Lower leg skin (tissue), 3 donors: ENCODE measurements around the gene AMPD3.

Experiments
- POLR2A ChIP-seq, 2 donors: fragments of 450-650 bp; IDR thresholded peaks; one replicate each; pipeline ENCODE4 v1.6.1; 2016 to 2017; ENCODE audit warnings: antibody characterized with exemption in 2 of 2, mild to moderate bottlenecking in 1 of 2, moderate library complexity in 1 of 2
- TF ChIP-seq, protein P1 (sequence below), 3 donors: fragments of 450-650 bp; IDR thresholded peaks; one replicate each; pipeline ENCODE4 v1.5.1; 2016; ENCODE audit warnings: antibody characterized with exemption in 3 of 3, mild to moderate bottlenecking in 3 of 3, moderate library complexity in 2 of 3

DNA sequence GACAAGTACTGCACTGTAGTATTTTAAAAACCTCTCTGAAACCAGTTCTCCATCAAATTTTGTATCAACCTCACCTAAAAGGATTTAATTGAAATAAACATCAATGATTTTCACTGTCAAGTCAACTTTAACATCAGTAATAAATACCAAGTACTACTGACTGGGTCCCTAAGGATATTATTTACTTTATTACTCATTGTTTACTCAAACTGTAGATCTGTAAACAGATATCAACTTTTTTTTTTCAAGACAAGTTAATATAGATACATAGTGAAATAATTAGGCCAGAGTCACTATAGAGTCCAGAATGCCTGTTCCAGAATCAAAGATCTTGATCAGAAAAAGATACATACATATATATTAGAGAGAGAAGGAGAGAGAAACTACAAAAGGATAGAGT lies 84.3 kb downstream of the AMPD3 start:
- TF ChIP-seq, protein P1, sequence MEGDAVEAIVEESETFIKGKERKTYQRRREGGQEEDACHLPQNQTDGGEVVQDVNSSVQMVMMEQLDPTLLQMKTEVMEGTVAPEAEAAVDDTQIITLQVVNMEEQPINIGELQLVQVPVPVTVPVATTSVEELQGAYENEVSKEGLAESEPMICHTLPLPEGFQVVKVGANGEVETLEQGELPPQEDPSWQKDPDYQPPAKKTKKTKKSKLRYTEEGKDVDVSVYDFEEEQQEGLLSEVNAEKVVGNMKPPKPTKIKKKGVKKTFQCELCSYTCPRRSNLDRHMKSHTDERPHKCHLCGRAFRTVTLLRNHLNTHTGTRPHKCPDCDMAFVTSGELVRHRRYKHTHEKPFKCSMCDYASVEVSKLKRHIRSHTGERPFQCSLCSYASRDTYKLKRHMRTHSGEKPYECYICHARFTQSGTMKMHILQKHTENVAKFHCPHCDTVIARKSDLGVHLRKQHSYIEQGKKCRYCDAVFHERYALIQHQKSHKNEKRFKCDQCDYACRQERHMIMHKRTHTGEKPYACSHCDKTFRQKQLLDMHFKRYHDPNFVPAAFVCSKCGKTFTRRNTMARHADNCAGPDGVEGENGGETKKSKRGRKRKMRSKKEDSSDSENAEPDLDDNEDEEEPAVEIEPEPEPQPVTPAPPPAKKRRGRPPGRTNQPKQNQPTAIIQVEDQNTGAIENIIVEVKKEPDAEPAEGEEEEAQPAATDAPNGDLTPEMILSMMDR (IDR thresholded peaks at IDR 0.05), result no peak
- TF ChIP-seq POLR2A (IDR thresholded peaks at IDR 0.05), result no peak
